NCI-H446 treated with DMSO at 0.1 percent for 48 hours (cell line): ENCODE measurements around the gene ADCY4.
A peak's percentile ranks its signal among the peaks of the same experiment; 100 is the strongest.

Experiments
- DNase-seq: peaks from one replicate; lab custom pipeline; 2025; lab: John Stamatoyannopoulos, UW

ADCY4 gene

GRCh38 chr14:24297190-24297964 lies 37.5 kb downstream of the ADCY4 start:
- DNase-seq: no peak

- peak; percentile 75 for DNase-seq
Observed at GRCh38 chr14:24296341-24297157, 38.3 kb downstream of the ADCY4 start.

DNA sequence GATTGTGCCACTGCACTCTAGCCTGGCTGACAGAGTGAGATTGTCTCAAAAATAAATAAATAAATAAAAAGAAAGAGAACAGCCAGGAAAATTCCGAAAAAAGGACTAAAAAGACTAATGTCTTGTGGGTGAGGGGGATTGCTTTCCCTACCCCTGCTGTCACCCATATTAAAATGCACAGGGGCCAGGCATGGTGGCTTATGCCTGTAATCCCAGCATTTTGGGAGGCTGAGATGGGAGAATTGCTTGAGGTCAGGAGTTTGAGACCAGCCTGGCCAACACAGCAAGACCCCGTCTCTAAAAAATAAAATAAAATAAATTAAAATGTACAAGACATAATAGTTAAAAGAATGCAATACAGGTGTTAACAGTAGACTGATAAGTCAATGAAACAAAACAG lies 41.3 kb downstream of the ADCY4 start:
- no peak for DNase-seq

DNA sequence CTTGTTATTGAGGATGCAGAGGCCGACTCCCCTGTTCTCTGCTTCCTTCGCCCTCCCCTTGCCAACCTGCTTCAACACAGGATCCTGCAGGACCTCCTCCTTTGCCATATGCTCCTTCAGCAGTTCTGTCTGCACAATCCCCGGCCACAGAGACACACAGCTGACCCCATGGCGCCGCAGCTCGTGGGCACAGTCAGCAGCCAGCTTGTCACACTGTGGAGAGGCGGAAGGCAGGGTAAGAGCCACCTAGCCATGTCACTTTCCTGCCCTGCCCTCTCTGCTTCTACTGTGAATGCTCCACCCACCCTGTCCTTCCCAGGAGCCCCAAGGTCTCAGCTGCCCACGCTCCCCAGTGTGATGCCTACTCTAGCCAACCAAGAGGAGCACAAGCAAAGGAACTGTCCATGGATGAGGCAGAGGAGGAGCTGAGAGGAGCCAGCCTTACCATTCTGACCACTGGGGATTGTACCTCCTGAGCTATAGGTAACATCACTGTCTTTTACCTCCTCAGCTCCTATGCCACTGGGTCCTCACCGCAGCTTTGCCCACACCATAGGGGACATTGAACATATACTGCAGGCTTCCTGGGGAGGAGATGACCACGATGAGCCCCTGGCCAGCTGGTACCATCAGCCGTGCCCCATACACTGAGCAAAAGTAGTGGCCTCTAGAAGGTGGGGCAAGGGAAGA lies 42.6 kb downstream of the ADCY4 start:
- DNase-seq: no peak

GRCh38 chr14:24291446-24292117 lies 43.3 kb downstream of the ADCY4 start:
- no peak for DNase-seq

- DNase-seq: no peak
Observed at GRCh38 chr14:24290746-24291145, 44.1 kb downstream of the ADCY4 start.

DNA sequence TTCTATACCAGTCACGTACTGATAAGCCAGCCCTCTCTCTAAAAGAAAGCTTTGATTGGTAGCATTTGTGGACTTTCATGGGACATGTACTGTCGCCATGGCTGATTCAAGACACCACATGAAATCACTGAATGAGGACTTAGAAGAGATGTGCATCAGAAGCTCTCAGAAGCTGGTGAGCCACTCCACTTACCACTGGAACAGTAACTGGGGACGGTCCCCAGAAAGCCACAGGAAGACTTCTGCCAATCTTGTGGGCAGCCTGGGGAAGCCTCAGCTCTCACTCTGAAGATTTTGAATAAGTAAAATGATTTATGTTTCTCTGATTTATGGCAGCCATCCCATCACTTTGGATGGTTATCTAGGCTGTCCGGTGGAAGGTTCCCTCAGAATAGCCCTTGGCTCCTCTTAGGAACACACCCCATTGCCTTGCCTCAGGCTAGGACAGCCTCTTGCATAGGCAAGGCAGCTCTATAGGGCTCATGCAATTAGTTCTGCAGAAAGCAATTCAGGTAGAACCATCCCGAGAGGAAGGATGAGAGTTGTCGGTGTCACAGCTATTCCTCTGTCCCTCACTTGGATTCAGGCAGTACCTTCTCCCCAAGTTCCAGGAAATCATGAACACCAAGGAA lies 45.1 kb downstream of the ADCY4 start:
- no peak for DNase-seq

DNA sequence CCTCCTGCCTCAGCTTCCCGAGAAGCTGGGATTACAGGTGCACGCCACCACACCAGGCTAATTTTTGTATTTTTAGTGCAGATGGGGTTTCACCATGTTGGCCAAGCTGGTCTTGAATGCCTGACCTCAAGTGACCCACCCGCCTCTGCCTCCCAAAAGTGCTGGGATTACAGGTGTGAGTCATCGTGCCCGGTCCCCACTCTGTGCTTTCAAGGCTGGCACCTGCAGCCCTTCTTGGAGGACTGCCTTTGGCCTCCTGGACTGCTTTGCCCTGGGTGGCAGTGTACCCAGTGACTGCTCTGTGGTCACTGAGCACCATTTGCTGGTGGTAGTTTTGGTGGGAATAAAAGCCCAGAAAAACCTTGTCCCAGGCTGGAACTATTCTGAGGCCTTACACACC lies 47.9 kb downstream of the ADCY4 start:
- no peak for DNase-seq

GRCh38 chr14:24285351-24285750 lies 49.5 kb downstream of the ADCY4 start:
- no peak for DNase-seq

DNA sequence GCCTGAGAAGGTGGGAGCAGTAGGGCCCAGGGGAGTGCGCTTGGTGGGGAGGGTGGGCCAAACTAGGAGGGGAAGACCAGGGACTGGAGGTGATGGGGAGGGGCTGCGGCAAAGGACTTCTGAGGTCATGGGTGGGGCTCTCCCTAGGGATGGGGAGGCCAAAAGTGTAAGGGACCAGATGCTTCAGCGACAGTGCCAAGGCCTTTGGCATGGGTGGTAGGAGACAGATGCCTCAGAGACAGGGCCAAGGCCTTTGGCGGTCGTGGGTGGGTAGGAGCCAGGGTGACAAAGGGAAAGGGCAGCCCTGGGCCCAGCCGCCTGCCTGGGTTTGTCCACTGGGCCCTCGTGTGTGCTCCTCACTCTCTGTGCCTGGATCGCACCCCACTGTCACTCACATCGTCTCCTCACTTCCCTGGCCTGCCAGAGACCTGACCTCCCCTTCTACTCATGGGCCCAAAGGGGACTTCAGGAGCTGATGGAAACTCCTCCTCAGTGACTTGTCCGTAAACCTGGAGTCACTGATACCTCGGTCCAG lies 50.3 kb downstream of the ADCY4 start:
- DNase-seq: peak; percentile 11

GRCh38 chr14:24283796-24284460 lies 50.9 kb downstream of the ADCY4 start:
- no peak for DNase-seq

DNA sequence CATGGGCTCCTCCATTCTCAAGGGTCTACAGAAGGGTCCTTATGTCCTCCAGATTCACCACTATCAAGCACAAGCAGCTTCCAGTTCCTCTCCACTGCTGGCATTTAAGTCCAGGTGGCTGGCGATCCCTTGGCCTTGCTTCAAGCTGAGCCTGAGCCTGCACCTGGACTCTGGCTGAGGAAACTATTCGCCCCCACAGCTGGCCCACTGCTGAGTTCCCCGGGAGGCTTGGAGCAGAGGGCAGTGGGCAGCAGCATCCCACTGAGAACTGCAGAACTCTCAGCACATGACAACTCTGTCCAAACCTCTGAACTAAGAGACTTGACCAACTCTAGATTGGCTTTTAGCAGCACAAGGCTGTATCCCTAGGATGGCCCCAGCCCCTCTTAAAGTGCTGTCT lies 52.1 kb downstream of the ADCY4 start:
- no peak for DNase-seq

DNA sequence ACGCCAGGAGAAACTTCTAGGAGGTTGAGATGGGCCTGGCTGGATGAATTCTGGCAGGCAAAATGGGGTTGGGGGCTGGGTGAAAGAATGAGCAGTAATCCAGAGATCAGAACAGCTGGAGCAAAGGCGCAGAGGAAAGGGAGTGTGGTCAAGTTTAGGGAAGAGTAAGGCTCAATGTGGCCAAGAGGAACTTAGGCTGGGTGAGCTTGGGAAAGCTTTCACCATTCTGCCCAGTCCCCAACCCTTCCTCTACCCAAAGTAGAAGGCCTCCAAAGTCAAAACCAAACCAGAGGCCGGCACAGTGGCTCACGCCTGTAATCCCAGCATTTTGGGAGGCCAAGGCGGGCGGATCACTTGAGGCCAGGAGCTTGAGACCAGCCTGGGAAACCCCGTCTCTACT lies 53.2 kb downstream of the ADCY4 start:
- DNase-seq: no peak

GRCh38 chr14:24280797-24281460 lies 53.9 kb downstream of the ADCY4 start:
- DNase-seq: no peak

DNA sequence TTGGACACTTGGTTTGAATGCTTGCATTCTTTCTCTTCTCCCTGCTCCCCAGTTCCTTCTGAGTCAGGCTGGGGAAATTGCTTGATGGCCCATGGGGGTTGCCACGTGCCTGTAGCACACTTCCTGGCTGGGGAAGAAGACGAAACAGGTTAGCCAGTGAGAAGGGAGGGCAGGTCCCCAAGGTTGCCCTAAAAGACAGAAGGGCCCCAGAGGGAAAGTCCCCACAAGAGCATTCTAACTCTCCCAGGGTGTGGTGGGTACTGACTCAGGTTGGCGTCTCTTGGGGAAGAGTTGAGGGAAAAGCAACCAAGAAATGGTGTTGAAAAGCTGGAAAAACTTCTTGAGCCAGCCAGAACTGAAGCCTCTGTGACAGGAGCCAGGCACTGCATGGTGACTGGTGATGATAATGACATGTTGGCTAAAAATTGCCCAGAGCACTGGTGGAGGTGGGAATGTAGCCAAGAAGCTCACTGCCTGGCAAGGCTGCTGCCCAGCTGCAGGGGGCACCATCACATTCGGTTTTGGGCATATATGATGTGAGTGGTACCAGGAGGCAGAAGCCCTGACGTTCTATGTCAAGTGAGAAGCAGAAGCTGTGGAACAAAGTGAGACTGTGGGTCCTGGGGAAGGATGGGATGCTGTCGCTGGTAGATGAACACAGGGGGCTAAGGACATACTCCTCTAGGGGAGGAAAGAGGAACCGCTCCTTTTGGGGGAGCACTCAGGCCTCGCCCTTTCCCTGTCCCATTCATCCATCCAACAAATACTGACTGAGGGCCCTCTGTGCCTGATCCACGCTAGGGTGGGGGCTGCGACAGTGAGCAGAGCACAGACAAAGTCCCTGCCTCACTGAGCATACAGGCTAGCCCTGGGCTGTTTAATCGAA lies 55.3 kb downstream of the ADCY4 start:
- DNase-seq: peak; percentile 31

DNA sequence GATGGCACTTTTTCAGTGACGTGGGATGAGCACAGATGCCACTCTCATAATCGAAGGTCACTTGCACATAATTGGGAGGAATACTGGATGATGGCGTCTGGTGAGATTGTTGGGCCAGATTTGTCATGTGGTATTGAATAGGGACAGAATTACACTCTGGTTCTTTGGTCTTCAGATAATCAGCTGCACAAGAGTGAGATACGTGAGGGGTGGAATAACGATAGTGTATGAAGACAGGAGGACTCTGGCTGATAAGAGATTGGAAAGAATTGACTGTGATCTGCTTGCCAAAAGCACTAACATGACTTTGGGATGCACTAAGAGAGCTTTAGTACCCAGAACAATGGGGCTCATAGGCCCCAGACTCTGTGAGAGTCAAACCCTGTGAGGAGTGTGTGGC lies 56.4 kb downstream of the ADCY4 start:
- no peak for DNase-seq

DNA sequence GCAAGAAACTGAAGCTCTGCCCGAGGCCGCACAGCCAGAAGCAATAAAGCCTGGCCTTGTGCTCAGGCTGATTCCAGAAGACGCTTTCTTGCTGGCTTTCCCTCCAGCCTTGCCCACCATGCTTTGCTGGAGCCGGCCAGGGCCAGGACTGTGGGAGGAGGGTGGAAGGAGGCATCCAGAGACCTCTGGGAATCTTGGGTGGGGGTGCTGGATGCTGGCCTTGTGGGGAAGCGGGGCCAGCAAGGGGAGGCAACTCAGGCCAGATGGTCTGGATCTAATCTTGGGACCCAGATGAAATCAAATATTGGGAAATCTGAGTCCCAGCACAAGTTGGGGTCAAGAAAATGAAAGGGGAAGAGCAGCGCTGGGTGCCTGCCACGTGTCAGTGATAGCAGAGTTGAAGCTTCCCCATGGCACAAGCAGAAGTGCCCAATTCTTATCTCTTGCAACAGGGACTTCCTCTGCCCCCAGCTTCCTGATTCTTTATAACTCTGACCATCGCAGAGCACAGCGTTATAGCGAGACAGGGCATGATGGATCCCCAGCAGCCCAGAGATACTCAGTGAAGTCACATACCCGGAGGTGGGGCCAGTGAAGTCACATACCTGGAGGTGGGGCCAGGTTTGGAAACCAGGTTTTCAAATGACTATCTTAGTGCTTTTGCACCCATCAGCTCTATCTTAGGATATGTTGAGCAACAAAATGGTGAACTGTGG lies 57.1 kb downstream of the ADCY4 start:
- DNase-seq: no peak

GRCh38 chr14:24277071-24277470 lies 57.8 kb downstream of the ADCY4 start:
- no peak for DNase-seq

- DNase-seq: no peak
Observed at GRCh38 chr14:24274101-24274543, 60.7 kb downstream of the ADCY4 start.
